Measurements from ENCODE around the gene GLYATL1.

DNA sequence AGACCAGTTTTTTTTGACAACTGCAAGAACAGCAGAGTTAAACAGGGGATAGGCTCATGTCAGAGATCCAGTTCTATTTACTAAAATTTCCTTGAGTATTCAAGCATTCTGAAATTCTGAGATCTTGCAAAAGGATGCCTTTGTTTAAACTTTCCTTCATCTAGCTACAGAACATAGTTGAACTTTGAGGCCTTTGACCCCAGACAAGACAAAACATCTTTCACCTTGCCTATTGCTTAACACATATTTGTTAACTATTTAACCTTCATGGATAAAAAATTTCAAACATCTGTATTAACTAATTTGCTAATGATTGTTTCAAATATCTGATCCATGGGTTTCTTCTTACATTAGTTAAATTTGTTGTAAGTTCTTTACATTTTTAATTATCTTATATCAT lies 38.2 kb downstream of the GLYATL1 start:
- TF ChIP-seq, protein P1, sequence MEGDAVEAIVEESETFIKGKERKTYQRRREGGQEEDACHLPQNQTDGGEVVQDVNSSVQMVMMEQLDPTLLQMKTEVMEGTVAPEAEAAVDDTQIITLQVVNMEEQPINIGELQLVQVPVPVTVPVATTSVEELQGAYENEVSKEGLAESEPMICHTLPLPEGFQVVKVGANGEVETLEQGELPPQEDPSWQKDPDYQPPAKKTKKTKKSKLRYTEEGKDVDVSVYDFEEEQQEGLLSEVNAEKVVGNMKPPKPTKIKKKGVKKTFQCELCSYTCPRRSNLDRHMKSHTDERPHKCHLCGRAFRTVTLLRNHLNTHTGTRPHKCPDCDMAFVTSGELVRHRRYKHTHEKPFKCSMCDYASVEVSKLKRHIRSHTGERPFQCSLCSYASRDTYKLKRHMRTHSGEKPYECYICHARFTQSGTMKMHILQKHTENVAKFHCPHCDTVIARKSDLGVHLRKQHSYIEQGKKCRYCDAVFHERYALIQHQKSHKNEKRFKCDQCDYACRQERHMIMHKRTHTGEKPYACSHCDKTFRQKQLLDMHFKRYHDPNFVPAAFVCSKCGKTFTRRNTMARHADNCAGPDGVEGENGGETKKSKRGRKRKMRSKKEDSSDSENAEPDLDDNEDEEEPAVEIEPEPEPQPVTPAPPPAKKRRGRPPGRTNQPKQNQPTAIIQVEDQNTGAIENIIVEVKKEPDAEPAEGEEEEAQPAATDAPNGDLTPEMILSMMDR (IDR thresholded peaks at IDR 0.05; ENCODE audit: insufficient read depth, low read length): no peak
- TF ChIP-seq, protein P2, sequence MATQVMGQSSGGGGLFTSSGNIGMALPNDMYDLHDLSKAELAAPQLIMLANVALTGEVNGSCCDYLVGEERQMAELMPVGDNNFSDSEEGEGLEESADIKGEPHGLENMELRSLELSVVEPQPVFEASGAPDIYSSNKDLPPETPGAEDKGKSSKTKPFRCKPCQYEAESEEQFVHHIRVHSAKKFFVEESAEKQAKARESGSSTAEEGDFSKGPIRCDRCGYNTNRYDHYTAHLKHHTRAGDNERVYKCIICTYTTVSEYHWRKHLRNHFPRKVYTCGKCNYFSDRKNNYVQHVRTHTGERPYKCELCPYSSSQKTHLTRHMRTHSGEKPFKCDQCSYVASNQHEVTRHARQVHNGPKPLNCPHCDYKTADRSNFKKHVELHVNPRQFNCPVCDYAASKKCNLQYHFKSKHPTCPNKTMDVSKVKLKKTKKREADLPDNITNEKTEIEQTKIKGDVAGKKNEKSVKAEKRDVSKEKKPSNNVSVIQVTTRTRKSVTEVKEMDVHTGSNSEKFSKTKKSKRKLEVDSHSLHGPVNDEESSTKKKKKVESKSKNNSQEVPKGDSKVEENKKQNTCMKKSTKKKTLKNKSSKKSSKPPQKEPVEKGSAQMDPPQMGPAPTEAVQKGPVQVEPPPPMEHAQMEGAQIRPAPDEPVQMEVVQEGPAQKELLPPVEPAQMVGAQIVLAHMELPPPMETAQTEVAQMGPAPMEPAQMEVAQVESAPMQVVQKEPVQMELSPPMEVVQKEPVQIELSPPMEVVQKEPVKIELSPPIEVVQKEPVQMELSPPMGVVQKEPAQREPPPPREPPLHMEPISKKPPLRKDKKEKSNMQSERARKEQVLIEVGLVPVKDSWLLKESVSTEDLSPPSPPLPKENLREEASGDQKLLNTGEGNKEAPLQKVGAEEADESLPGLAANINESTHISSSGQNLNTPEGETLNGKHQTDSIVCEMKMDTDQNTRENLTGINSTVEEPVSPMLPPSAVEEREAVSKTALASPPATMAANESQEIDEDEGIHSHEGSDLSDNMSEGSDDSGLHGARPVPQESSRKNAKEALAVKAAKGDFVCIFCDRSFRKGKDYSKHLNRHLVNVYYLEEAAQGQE (IDR thresholded peaks at IDR 0.05; ENCODE audit: insufficient replicate concordance, low read depth): no peak
- no peak for TF ChIP-seq POLR2AphosphoS5 (IDR thresholded peaks at IDR 0.05; ENCODE audit: low read depth)

Measured in HL-60 (cell line).